Measurements from ENCODE around the gene NPAS1.

- TF ChIP-seq JUND (IDR thresholded peaks at IDR 0.05; ENCODE audit: low read length) (no peak), CBX5 (IDR thresholded peaks at IDR 0.05; ENCODE audit: low read depth, low read length) (no peak), KDM1A (IDR thresholded peaks at IDR 0.05; ENCODE audit: borderline replicate concordance, low read length) (no peak), POLR2A (IDR thresholded peaks at IDR 0.05; ENCODE audit: control extremely low read depth in 1 of 2, low read depth in 2 of 2, low read length in 2 of 2) (no peak), POLR2AphosphoS5 (IDR thresholded peaks at IDR 0.05; ENCODE audit: low read depth, low read length) (no peak), CTCF (IDR thresholded peaks at IDR 0.05; ENCODE audit: control extremely low read depth in 1 of 3, insufficient read depth in 1 of 3, low read depth in 1 of 3, low read length in 3 of 3) (no peak), EZH2 (IDR thresholded peaks at IDR 0.05; ENCODE audit: low read depth, low read length, severe bottlenecking) (no peak), SIN3A (conservative IDR thresholded peaks at IDR 0.05 in 1 of 2, IDR thresholded peaks at IDR 0.05 in 1 of 2; ENCODE audit: low read depth in 1 of 2, low read length in 2 of 2) (no peak), EGR1 (IDR thresholded peaks at IDR 0.05; ENCODE audit: borderline replicate concordance, low read depth, low read length) (no peak), RXRA (IDR thresholded peaks at IDR 0.05; ENCODE audit: insufficient read depth, low read depth, low read length) (no peak)
Observed at GRCh38 chr19:47000373-47000772, 19.3 kb upstream of the NPAS1 start.
